Testis (tissue), 3 donors: ENCODE results near the gene FURIN. TPM values are rescaled to one million over a fixed set of nuclear protein-coding genes. Genes with fewer than 3 reads are reported as not detected.

Experiments
- DNase-seq: peaks from one replicate; pipeline ENCODE4 v3.0.0-alpha.2; 2019
- H3K27ac ChIP-seq, 2 donors: fragments of 200-600 bp; sonication (generic); one replicate each; pipeline ENCODE4 v1.5.1; 2019
- H3K27me3 ChIP-seq: fragments of 200-600 bp; sonication (generic); one replicate; pipeline ENCODE4 v1.5.1; 2019
- H3K36me3 ChIP-seq: fragments of 200-600 bp; sonication (generic); one replicate; pipeline ENCODE4 v1.5.1; 2017; ENCODE audit warnings: low read depth; ENCODE audit errors: missing control alignments
- H3K4me1 ChIP-seq: fragments of 200-600 bp; sonication (generic); one replicate; pipeline ENCODE4 v1.5.1; 2019
- H3K4me3 ChIP-seq, 2 donors: fragments of 200-600 bp; sonication (generic); one replicate each; pipeline ENCODE4 v1.5.1; 2017 to 2019
- H3K9me3 ChIP-seq: fragments of 200-600 bp; sonication (generic); one replicate; pipeline ENCODE4 v1.5.1; 2017
- POLR2A ChIP-seq: fragments of 450-650 bp; IDR thresholded peaks from one replicate; pipeline ENCODE4 v1.6.1; 2017; ENCODE audit warnings: antibody characterized with exemption, mild to moderate bottlenecking, moderate library complexity
- WGBS, 2 donors: methylation state at CpG; one replicate each; pipeline ENCODE4 v1.1.5; 2018; 5-methylcytosine and 5-hydroxymethylcytosine counted together
- intact Hi-C: fragments of 100-400 bp; cut with DNase I; formaldehyde crosslinking; loops from one replicate; pipeline ENCODE4 v1.15.1; 2023; ENCODE audit warnings: low total_unique reads
- polyA plus RNA-seq: library from polyadenylated mRNA; stranded (reverse); fragments of 350-450 nt; fragmentation: Illumina TruSeq; extraction: RNeasy Lipid Tissue Mini Kit (QIAGEN cat#74804); gene quantifications from one replicate; pipeline ENCODE4 v1.2.3, GENCODE V29; 2014; ENCODE audit warnings: low read depth, low replicate concordance; ENCODE audit not compliant: insufficient read depth
- total RNA-seq, 2 donors: library from RNA; depleted of rRNA; stranded (reverse); fragments of >200 nt; gene quantifications; one replicate each; pipeline ENCODE4 v1.2.3, GENCODE V29; 2016
- TF ChIP-seq, protein P1 (sequence below), 3 experiments: fragments of 450-650 bp in 2 of 3; fragments of 200-600 bp in 1 of 3; sonication (generic) in 1 of 3; IDR thresholded peaks; one replicate each; pipeline ENCODE4 v1.5.1; 2016 to 2019; ENCODE audit warnings: antibody characterized with exemption in 3 of 3, mild to moderate bottlenecking in 2 of 3, moderate library complexity in 1 of 3

FURIN gene
- total and polyA plus RNA-seq, 3 donors from 2014 or later: 21.5 to 32.1 (median 23.1) TPM

DNA sequence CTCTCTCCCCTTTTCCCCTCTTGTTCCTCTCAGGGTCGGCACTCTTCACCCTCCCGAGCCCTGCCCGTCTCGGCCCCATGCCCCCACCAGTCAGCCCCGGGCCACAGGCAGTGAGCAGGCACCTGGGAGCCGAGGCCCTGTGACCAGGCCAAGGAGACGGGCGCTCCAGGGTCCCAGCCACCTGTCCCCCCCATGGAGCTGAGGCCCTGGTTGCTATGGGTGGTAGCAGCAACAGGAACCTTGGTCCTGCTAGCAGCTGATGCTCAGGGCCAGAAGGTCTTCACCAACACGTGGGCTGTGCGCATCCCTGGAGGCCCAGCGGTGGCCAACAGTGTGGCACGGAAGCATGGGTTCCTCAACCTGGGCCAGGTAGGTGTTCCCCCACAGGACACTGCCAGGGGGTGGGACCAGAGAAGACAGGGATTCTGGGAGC is 7.2 kb downstream of the FURIN start:
- DNase-seq: no peak
- no peak for TF ChIP-seq POLR2A
- TF ChIP-seq, protein P1, sequence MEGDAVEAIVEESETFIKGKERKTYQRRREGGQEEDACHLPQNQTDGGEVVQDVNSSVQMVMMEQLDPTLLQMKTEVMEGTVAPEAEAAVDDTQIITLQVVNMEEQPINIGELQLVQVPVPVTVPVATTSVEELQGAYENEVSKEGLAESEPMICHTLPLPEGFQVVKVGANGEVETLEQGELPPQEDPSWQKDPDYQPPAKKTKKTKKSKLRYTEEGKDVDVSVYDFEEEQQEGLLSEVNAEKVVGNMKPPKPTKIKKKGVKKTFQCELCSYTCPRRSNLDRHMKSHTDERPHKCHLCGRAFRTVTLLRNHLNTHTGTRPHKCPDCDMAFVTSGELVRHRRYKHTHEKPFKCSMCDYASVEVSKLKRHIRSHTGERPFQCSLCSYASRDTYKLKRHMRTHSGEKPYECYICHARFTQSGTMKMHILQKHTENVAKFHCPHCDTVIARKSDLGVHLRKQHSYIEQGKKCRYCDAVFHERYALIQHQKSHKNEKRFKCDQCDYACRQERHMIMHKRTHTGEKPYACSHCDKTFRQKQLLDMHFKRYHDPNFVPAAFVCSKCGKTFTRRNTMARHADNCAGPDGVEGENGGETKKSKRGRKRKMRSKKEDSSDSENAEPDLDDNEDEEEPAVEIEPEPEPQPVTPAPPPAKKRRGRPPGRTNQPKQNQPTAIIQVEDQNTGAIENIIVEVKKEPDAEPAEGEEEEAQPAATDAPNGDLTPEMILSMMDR (IDR thresholded peaks at IDR 0.05): no peak
- H3K9me3 ChIP-seq: no peaks in the 10 kb centered on the region
- H3K4me3 ChIP-seq: no peak overlapping the region
- 90 to 93% methylated on average over 2 to 12 of the region's 12 CpGs for WGBS, 2 donors
- no peak overlapping the region for H3K27ac ChIP-seq
- peaks cover 17% of the 10 kb centered on the region for H3K4me1 ChIP-seq
- intact Hi-C loops: no loop called here
- H3K27me3 ChIP-seq: no peaks in the 10 kb centered on the region
- H3K36me3 ChIP-seq: no peaks in the 10 kb centered on the region

DNA sequence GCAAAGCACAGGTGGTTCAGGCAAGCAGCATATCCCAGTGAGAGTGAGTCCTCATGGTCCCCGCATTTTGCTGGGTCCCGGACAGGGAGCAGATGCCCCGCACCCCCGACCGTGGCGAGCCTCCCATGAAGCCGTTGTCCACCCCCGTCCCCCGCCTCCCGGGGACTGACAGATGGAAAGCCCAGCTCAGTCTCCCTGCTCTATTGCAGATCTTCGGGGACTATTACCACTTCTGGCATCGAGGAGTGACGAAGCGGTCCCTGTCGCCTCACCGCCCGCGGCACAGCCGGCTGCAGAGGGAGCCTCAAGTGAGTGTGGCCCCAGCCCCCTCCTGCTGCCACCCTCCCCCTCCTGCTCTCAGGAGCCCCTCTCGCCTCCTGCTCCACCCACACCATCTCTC is 7.7 kb downstream of the FURIN start:
- DNase-seq: no peak
- 95 to 96% methylated on average over 11 to 20 of the region's 20 CpGs for WGBS, 2 donors
- Histone ChIP-seq H3K4me1 (peaks cover 12% of the 10 kb centered on the region), H3K4me3 (no peak overlapping the region), H3K9me3 (no peaks in the 10 kb centered on the region), H3K27ac (no peak overlapping the region), H3K36me3 (no peaks in the 10 kb centered on the region), H3K27me3 (no peaks in the 10 kb centered on the region)
- TF ChIP-seq, protein P1 (IDR thresholded peaks at IDR 0.05): no peak
- no peak for TF ChIP-seq POLR2A
- intact Hi-C loops: no loop called here

GRCh38 chr15:90876512-90877170 is 8.3 kb downstream of the FURIN start:
- Histone ChIP-seq H3K4me3 (no peak overlapping the region), H3K27ac (no peak overlapping the region), H3K9me3 (no peaks in the 10 kb centered on the region), H3K4me1 (peaks cover 12% of the 10 kb centered on the region), H3K27me3 (no peaks in the 10 kb centered on the region), H3K36me3 (no peaks in the 10 kb centered on the region)
- TF ChIP-seq, protein P1 (IDR thresholded peaks at IDR 0.05): no peak
- TF ChIP-seq POLR2A: no peak
- 91 to 93% methylated on average over 14 to 15 of the region's 15 CpGs for WGBS, 2 donors
- no peak for DNase-seq
- intact Hi-C loops: no loop called here

DNA sequence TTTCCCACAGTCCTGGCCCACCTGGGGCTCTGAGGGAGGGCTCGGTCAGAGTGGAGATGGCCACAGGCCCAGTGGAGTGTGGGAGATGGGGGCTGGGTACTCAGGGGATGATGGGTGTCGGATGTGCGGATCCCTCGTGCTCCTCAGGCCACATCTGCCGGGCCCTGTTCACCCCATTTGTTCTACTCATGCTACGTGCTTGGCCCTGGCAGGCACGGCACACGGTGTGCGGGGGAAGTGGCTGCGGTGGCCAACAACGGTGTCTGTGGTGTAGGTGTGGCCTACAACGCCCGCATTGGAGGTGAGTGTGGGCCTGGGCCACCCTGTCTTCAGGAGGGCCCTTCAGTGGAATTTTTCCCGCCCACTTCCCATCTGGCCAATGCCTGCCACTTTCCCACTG is 8.9 kb downstream of the FURIN start:
- H3K36me3 ChIP-seq: no peaks in the 10 kb centered on the region
- intact Hi-C loops: no loop called here
- H3K4me3 ChIP-seq: no peak overlapping the region
- no peaks in the 10 kb centered on the region for H3K27me3 ChIP-seq
- WGBS, 2 donors: 95 to 100% methylated on average over 1 to 14 of the region's 14 CpGs
- no peak overlapping the region for H3K27ac ChIP-seq
- H3K4me1 ChIP-seq: peaks cover 11% of the 10 kb centered on the region
- no peak for DNase-seq
- no peak for TF ChIP-seq POLR2A
- TF ChIP-seq, protein P1 (IDR thresholded peaks at IDR 0.05): no peak
- no peaks in the 10 kb centered on the region for H3K9me3 ChIP-seq

GRCh38 chr15:90877996-90878395 is 9.6 kb downstream of the FURIN start:
- intact Hi-C loops: no loop called here
- Histone ChIP-seq H3K4me1 (peaks cover 7% of the 10 kb centered on the region), H3K9me3 (no peaks in the 10 kb centered on the region), H3K36me3 (no peaks in the 10 kb centered on the region), H3K27me3 (no peaks in the 10 kb centered on the region), H3K27ac (no peak overlapping the region), H3K4me3 (no peak overlapping the region)
- TF ChIP-seq, protein P1 (IDR thresholded peaks at IDR 0.05): no peak
- no peak for TF ChIP-seq POLR2A
- 95 to 99% methylated on average over 8 to 14 of the region's 14 CpGs for WGBS, 2 donors
- no peak for DNase-seq
